Measurements from ENCODE around the gene SNAPC2.

- TF ChIP-seq CTCF (optimal IDR thresholded peaks at IDR 0.05 in 1 of 3, IDR thresholded peaks at IDR 0.05 in 1 of 3, conservative IDR thresholded peaks at IDR 0.05 in 1 of 3; ENCODE audit: extremely low read depth in 1 of 3, insufficient read depth in 2 of 3, low read length in 3 of 3): no peak
- TF ChIP-seq EZH2 (IDR thresholded peaks at IDR 0.05; ENCODE audit: low read length): no peak
Observed at GRCh38 chr19:7961920-7962626, 41.9 kb downstream of the SNAPC2 start.

Data from keratinocyte (primary cell).